IPS-18c (cell line): ENCODE data around the gene TPH2.

Experiments used
- H3K4me3 ChIP-seq: 2 replicates; pipeline ENCODE4 v1.7.0; 2013; ENCODE audit warnings: low read depth, mild to moderate bottlenecking, low read length, moderate library complexity; ENCODE audit not compliant: insufficient read depth
- H3K9me3 ChIP-seq: one replicate; pipeline ENCODE4 v1.6.1; 2013; ENCODE audit warnings: mild to moderate bottlenecking, low read length, moderate library complexity; ENCODE audit not compliant: control insufficient read depth, insufficient read depth

The TPH2 gene

DNA sequence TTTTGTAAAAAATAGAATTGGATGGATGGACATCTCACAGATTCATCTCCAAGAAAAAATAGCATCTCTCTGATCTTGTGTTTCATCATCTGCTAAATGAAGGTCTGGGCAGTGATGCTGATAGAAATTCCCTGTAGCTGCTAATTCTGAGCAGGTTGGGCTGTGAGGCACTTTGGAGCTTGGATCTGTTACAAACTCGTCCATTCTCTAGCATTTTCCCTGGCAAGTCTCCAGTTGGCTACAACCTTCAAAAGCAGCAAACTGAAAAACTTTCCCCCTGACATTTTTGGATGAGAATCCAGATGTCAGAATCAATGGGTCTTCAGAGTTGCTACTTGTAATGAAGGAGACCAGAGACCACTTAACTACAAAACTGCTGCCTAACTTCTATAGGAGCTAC is 72.7 kb downstream of the TPH2 start:
- Histone ChIP-seq H3K4me3 (no peak overlapping the region), H3K9me3 (no peaks in the 10 kb centered on the region)

DNA sequence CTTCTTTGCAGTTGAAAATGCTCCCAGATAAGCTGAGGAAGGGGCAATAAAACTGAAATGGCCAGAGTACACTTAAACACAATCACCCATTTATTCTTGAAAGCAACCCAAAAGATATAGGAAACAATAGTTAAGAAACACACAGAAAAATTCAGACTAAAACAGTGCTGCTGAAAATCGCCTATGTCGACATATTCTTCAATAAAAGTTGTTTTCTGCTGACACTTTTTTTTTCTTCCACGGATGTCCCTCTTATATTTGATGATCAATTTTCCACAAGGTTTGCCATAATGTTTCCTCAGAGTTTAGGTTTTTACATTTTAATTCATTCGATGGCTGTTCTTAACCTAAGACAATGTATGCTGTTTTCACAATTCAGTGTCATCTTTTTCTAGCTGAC is 74.2 kb downstream of the TPH2 start:
- H3K9me3 ChIP-seq: no peaks in the 10 kb centered on the region

DNA sequence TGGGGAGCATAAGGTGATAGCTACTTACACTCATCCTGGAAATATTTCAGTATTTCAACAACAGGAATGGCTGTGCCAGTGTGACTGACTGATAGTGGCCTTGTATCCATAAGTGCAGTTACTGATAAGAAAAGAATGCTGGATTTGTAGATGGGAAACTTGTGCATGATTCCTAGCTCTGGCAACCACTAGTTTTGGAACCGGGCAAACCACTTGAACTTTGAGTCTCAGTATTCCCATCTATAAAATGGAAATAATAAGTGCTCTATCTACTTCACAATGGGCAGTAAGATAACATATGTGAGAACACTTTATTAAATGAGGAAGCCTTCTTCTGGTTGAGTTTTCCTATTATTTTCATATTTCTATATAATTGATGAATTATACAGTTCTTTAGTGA is 77.2 kb downstream of the TPH2 start:
- no peak overlapping the region for H3K4me3 ChIP-seq
- H3K9me3 ChIP-seq: no peaks in the 10 kb centered on the region

More for the DNA sequence above, 74.2 kb downstream of the TPH2 start:
- H3K4me3 ChIP-seq: no peak overlapping the region

DNA sequence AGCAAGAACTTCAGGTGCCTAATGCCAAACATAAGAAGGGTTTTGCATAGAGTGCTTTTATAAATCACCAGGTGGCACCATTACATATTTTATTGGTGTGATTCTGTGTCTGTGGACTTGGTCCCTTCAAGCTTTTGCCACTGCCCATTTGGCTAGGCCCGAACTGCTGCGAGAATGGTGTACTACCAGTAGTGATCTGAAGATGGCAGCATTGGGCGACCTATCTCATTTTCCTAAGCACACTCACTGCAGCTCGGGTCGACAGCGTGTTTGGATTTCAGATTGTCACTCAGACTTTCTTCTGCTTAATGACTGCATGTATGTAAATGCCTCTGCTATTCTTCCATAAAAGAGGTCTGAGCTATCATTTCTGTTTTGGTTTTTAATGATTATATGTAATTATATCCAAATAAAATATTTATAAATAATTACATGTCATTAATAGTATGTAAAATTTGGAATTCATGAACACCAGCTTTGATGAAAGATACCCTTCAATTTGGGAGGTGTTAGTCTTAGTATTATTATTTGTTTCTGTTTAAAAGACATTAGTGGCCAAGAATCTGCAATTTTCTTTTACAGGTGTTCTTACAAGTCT is 78.5 kb downstream of the TPH2 start:
- Histone ChIP-seq H3K9me3 (no peaks in the 10 kb centered on the region), H3K4me3 (no peak overlapping the region)

DNA sequence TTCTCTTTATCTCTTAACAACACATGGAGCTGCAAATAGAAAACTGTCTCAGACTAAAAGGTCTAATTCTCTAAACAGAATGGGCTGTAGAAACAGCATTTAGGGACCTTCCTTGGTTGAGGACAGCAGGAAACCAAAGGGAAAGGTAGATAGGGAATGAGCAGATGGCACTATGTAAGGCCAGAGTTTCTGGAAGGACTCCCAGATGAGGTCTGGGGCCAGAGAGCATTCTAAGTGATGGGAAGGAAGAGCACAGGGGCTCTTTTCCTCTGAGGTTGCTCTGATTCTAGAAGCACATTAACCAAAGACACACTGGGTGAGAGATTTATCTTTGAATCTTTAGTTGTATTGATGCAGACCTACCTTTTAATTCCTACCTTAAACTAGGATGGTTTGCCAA is 79.4 kb downstream of the TPH2 start:
- H3K9me3 ChIP-seq: no peaks in the 10 kb centered on the region

DNA sequence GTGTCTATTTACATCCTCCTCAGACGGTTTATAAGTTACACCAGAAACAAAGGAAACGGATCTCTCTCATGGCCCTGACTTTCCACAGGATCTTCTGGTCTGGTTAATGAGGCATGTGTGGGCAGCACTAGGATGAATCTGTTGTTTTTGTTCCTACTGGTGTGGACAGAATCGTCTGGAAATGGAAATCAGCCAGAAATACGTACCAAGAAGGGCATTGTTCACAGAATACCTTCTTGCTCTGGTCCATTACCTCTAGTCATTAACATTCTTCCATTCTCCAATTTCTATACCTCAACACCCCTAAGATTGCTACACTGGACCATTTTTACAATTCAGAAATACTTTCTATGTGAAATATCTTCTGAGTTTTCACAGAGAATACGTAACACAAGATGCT is 86.0 kb downstream of the TPH2 start:
- Histone ChIP-seq H3K4me3 (no peak overlapping the region), H3K9me3 (no peaks in the 10 kb centered on the region)

More for the DNA sequence above, 79.4 kb downstream of the TPH2 start:
- H3K4me3 ChIP-seq: no peak overlapping the region

DNA sequence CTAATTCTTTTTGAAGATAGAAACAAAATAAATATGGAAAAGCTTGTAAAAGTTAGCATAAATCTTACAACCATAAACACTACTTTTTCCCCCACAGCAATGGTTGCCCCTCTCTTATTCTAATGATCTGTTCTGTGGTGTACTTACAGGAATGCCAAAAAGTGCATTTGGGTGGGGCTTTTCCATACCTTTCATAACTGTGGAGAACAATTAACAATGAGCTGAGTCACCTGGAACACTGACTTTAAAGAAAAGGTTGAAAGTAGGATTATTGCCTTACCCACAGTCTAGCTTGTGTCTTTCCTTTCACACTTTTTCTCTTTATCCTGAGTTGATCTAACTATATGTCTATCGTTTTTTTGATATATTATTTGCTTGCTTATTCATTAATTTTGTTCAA is 86.9 kb downstream of the TPH2 start:
- H3K4me3 ChIP-seq: no peak overlapping the region
- H3K9me3 ChIP-seq: no peaks in the 10 kb centered on the region

DNA sequence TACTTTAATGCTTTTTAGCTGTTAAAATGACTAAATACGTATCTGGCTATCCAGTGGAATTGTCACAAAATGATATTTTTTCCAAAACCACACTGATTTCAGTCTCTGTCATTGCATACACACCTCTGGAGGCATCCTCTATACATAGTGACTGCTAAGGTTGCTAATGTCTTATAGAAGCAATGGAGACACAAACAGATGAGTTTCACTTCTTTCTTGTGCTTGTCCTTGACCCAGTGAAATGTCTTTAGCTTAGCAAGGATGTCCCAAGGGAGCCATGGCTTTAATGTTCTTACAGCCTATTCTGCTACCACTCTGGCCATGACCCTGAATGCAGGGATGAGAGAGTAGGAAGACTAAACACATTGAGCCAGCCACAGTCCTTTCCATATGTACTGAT is 90.3 kb downstream of the TPH2 start:
- no peak overlapping the region for H3K4me3 ChIP-seq
- H3K9me3 ChIP-seq: no peaks in the 10 kb centered on the region

DNA sequence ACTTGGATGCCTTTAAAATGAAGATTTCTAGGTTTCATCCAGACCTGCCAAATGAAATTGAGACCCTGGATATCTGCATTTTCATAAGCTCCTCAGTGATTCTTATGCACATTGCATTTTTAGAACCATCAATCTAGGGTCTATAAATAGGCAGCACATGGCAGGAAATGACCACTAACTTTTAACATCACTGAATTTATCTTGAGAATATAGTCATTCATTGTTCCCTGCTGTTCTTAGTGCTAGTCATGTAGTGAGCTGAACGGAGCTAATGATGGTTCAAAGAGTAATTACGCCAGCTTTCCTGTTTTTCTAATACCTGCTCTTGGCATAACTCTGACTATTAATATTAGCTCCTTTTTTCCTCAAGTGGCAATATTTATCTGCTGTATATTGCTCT is 91.6 kb downstream of the TPH2 start:
- H3K4me3 ChIP-seq: no peak overlapping the region
- H3K9me3 ChIP-seq: no peaks in the 10 kb centered on the region

DNA sequence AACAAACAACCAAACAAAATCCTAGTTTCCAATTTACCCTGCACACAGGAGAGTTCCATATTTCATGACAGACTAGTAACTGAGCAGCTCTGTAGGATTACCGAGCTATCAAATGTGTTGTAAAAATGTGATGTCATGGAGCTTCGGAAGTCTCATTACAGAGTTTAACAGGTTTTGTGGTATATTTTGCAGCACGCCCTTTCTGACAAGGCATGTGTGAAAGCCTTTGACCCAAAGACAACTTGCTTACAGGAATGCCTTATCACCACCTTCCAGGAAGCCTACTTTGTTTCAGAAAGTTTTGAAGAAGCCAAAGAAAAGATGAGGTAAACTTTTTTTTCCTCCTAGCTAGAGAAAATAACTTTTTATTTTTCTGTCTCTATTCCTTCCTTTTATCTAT is 92.4 kb downstream of the TPH2 start:
- Histone ChIP-seq H3K9me3 (no peaks in the 10 kb centered on the region), H3K4me3 (no peak overlapping the region)

DNA sequence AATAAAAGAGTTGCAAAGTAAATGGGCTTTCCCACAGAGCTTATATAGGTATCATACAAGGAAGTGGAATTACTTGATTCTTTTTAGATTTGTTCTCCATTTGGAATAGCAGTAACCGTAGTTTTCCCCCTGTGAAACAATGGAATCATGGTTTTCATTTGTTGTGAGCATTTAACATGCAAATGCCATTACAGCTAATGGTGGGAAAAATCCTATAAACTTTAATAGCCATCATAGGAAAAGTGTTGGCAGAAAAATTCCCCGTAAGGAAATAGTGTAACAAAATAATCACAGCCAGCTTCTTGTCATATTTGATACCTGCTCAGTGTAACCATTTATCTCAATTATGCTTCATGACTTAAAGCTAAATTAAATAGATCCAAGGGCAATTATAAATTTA is 95.3 kb downstream of the TPH2 start:
- Histone ChIP-seq H3K9me3 (no peaks in the 10 kb centered on the region), H3K4me3 (no peak overlapping the region)

DNA sequence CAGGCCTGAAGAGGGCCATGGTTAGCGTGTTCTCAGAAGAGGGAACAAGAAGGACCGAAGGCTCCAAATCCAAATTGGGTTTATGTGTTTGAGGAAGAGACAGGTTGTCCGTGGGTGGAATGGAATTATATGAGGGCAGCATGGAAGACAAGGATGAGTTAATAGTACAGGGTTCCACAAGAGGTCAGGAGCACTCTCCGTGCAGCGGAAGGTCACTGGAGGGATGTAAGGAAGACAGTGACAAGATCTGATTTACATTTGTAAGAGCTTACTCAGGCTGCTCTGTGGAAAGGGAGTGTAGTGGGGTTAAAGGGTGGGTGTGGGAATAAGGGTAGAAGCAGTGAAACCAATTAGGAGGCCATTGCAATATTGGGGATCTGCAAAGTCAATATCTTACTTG is 97.0 kb downstream of the TPH2 start:
- no peaks in the 10 kb centered on the region for H3K9me3 ChIP-seq

DNA sequence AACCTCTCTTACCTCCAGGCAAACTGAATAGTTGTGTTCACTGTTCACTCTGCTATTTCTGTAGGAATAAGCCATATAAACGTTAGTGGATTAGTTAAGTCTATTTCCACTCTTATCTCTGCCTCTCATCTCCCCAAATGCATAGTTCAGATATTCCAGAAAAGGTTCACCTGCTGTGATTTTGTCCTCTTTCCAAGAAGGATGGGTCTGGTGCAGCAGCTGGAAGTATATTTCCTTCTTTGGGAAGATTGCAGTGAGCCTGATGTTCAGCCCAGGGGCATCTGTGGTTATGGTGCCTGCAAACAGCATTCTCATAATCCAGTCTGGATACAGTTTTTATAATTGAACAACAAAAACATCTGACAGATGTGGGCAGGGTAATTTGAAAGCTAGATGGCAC is 97.7 kb downstream of the TPH2 start:
- H3K4me3 ChIP-seq: no peak overlapping the region
- no peaks in the 10 kb centered on the region for H3K9me3 ChIP-seq

More for the DNA sequence above, 97.0 kb downstream of the TPH2 start:
- no peak overlapping the region for H3K4me3 ChIP-seq

DNA sequence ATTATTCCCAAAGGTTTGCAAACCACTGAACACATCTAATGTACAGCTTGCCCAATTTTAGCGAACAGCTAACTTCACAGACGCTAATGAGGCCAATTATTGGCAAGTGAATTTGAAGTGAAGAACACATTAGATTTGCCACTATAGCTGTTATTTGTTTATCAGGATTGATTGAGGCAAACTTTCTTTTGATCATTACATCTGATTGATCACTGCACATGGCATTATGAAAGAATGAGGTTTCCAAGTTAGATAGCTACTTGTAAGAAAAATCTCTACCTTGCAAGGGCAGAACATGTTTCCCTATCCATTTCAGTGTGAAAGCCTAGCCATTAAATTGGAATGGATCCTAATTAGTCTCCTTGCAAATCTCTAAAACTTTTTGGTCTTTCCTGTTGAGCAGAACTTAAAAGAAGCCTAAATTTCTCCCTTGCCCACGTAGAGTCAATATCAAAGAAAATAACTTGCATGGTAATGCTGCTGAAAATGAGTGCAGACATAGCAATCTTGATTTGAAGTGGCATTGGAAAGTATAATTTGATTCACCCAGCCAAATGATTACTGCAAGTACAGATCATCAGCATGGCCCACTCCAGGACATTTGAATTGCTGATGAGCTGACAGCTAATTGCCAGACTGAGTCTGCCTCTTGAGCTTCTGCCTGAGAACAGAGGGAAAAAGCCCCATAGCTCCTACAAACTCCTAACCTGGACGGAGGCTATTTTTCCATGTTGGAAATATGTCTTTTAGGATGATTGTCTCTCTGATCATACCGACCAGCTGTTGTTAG is 98.6 kb downstream of the TPH2 start:
- no peak overlapping the region for H3K4me3 ChIP-seq
- no peaks in the 10 kb centered on the region for H3K9me3 ChIP-seq

DNA sequence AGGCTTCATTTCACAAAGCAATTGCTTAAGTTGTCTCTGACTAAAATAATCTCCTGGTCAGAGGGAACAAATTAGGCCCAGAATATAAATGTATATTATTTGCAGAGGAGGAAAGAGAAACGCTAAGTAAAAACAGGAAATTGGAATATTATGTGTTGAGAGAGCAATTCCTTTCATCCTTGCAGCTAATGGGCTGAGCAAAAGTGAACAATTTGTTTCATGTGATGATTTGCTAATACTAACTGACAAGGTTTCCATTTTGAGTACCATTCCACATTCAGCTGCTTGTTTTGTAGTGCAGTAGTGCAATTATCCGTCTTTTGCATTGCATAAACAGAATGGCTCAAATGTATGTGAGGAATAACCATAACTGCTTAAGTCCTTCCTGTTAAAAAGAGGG is 103.2 kb downstream of the TPH2 start:
- Histone ChIP-seq H3K9me3 (no peaks in the 10 kb centered on the region), H3K4me3 (no peak overlapping the region)

DNA sequence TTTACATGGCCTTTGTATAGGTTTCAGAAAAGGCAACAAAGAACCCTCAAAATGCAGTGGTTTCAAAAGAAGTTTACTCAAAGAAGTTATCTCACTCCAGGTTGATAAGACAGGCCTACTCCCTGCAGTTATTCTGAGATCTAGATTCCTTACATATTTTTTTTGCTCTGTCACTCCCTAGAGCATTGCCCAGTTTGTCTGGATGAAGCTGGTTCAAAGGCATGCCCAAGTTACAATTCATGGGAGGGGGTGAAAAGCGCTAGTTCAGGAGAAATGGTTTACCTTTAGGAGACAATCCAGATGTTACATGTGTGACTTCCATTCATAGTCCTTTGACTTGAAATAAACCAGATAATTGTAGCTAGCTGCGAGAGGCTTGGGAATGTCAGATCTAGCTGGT is 115.0 kb downstream of the TPH2 start:
- H3K9me3 ChIP-seq: no peaks in the 10 kb centered on the region

DNA sequence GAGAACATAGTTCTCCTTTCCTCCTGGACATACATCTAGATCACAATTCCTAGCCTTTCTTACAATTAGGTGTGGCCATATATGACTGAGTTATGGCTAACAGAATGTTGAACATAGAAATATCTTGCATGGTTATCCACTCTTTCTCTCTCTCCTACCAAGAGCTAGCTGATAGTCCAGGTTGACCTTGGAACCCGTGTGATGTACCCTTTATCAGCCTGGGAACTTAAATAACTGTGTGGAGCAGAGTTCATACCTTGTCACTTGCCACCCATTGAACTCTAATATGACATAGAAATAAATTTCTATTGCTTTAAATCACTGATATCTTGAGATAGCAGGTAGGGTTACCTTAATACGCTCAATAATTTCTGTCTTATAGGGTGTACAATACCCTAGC is 115.9 kb downstream of the TPH2 start:
- Histone ChIP-seq H3K9me3 (no peaks in the 10 kb centered on the region), H3K4me3 (no peak overlapping the region)

More for the DNA sequence above, 115.0 kb downstream of the TPH2 start:
- H3K4me3 ChIP-seq: no peak overlapping the region

DNA sequence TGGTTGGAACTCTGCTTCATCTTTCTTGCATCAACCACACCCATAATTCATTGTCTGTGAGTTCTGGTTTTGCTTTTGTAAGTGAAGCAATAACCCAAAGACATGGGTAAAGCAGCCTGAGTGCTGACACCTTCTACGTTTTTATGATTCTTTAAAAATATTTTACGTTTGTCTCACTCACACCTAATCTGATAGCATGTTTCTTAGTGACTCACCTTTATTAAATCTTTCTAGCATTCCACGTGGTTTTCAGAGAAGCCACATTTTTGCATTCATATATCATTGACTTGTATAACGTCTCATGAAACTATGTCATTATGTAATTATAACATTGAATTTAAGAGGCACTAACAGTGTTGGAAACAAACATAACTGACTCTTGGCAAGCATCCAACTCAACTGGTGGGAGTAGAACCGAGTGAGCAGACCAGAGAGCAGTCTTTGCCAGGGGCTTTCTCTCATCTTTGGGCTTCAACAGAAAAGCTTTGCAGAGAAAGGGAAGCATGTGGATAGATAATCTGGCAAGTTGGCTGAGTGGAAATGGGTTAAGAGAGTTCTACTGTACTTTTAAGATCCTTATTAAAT is 118.8 kb downstream of the TPH2 start:
- H3K9me3 ChIP-seq: no peaks in the 10 kb centered on the region
- H3K4me3 ChIP-seq: no peak overlapping the region
